NCI-H2081 (cell line): ENCODE measurements around the gene PLCG2.
A peak's percentile ranks its signal among the peaks of the same experiment; 100 is the strongest.
"Not testable (repeated sequence)": the region's sequence is repeated elsewhere in the genome, so short reads cannot be mapped to it uniquely, and the experiment has no call there.

Experiments
- DNase-seq, 2 experiments: peaks; one replicate each; lab custom pipeline; 2025; lab: John Stamatoyannopoulos, UW

Gene PLCG2

GRCh38 chr16:81997738-81998137 lies 218.6 kb downstream of the PLCG2 start:
- no peak for DNase-seq

GRCh38 chr16:82002831-82003230 lies 223.7 kb downstream of the PLCG2 start:
- no peak for DNase-seq

- DNase-seq = no peak
Observed at GRCh38 chr16:82004601-82005000, 225.5 kb downstream of the PLCG2 start.

GRCh38 chr16:82005027-82005830 lies 226.1 kb downstream of the PLCG2 start:
- no peak for DNase-seq

GRCh38 chr16:82006036-82006435 lies 226.9 kb downstream of the PLCG2 start:
- no peak for DNase-seq

- no peak for DNase-seq
Observed at GRCh38 chr16:82007189-82007588, 228.1 kb downstream of the PLCG2 start.

- no peak for DNase-seq
Observed at GRCh38 chr16:82008957-82009592, 230.0 kb downstream of the PLCG2 start.

GRCh38 chr16:82009789-82010188 lies 230.7 kb downstream of the PLCG2 start:
- not testable (repeated sequence) for DNase-seq

- DNase-seq = no peak
Observed at GRCh38 chr16:82010649-82011048, 231.6 kb downstream of the PLCG2 start.

GRCh38 chr16:82011199-82011641 lies 232.1 kb downstream of the PLCG2 start, which contains the start of gene SDR42E1:
Gene SDR42E1 (minus strand): TSS chr16:82011470. CDS start chr16:82000858, 10,612 bp downstream.
- peak; percentile 69 to 80 for DNase-seq
